A549 (cell line): ENCODE results near the gene LRCH1. TPM values are rescaled to one million over a fixed set of nuclear protein-coding genes. Genes with fewer than 3 reads are reported as not detected.
A peak's percentile ranks its signal among the peaks of the same experiment; 100 is the strongest.

ENCODE experiments used
- ATAC-seq, 2 experiments: fragments of 200-7000 bp in 1 of 2; fragments of >200 bp in 1 of 2; cut with Nextera tagmentation in 1 of 2; cut with Tn5 transposase in 1 of 2; 3 replicates each; pipeline versions ENCODE4 v1.8.0 to v1.9.1; 2018 to 2020; ENCODE audit warnings: mild to moderate bottlenecking in 1 of 2, moderate library complexity in 1 of 2
- CTCF ChIA-PET: fragments of 300-600 bp; sonication (Branson Sonifier 250); formaldehyde crosslinking; extraction: SDS; loops from one replicate; lab custom pipeline; 2021; ENCODE audit warnings: antibody characterized with exemption, inconsistent platforms; lab: Yijun Ruan, JAX
- POLR2A ChIA-PET: fragments of 350-600 bp; formaldehyde crosslinking; extraction: SDS; loops from one replicate; lab custom pipeline; 2021; ENCODE audit warnings: antibody characterized with exemption, inconsistent platforms; lab: Yijun Ruan, JAX
- DNase-seq, 2 experiments: peaks; one replicate each; pipeline versions ENCODE4 v3.0.0 to v3.0.0-alpha.2; 2011 to 2016; ENCODE audit warnings: low read depth in 1 of 2, low spot score in 1 of 2
- FAIRE-seq: peaks from 2 replicates; lab custom pipeline; 2011; peaks lifted over from hg19 to GRCh38; lab: Jason Lieb, UNC
- H3K27ac ChIP-seq, 2 experiments: fragments of >200 bp; sonication (Bioruptor Twin); formaldehyde crosslinking; 3 replicates each; pipeline ENCODE4 v1.5.1; 2016 to 2017
- H3K4me1 ChIP-seq: fragments of >200 bp; sonication (Bioruptor Twin); formaldehyde crosslinking; 3 replicates; pipeline ENCODE4 v1.6.1; 2016
- H3K4me2 ChIP-seq: fragments of >200 bp; sonication (Bioruptor Twin); formaldehyde crosslinking; 3 replicates; pipeline ENCODE4 v1.6.1; 2016
- H3K4me3 ChIP-seq: fragments of >200 bp; sonication (Bioruptor Twin); formaldehyde crosslinking; 3 replicates; pipeline ENCODE4 v1.5.1; 2016
- H3K9me3 ChIP-seq: fragments of >200 bp; sonication (Bioruptor Twin); formaldehyde crosslinking; 3 replicates; pipeline ENCODE4 v1.6.1; 2016
- BCL3 ChIP-seq: fragments of >200 bp; sonication (Bioruptor Twin); formaldehyde crosslinking; IDR thresholded peaks from 3 replicates; pipeline ENCODE4 v1.6.1; 2016
- CBX2 ChIP-seq: fragments of 200-600 bp; sonication (generic); IDR thresholded peaks from 2 replicates; pipeline ENCODE4 v1.6.1; 2016; ENCODE audit warnings: low read depth, mild to moderate bottlenecking, borderline replicate concordance
- EP300 ChIP-seq, 2 experiments: fragments of >200 bp; sonication (Bioruptor Twin); formaldehyde crosslinking; IDR thresholded peaks; 2 replicates in 1 of 2; 3 replicates in 1 of 2; pipeline ENCODE4 v1.6.1; 2016 to 2017
- ESRRA ChIP-seq: fragments of 150-350 bp; IDR thresholded peaks from 2 replicates; pipeline ENCODE4 v1.6.1; 2014; ENCODE audit warnings: mild to moderate bottlenecking, low read length, borderline replicate concordance
- HES2 ChIP-seq: fragments of >200 bp; sonication (Bioruptor Twin); formaldehyde crosslinking; IDR thresholded peaks from 2 replicates; pipeline ENCODE4 v1.6.1; 2016
- HOXA7 ChIP-seq: fragments of 250-450 bp; sonication (Bioruptor Pico); IDR thresholded peaks from 2 replicates; pipeline ENCODE4 v1.5.0; 2020; ENCODE audit warnings: mild to moderate bottlenecking, moderate library complexity
- JUN ChIP-seq, 2 experiments: fragments of >200 bp; sonication (Bioruptor Twin); formaldehyde crosslinking; IDR thresholded peaks; 2 replicates in 1 of 2; 3 replicates in 1 of 2; pipeline ENCODE4 v1.6.1; 2016 to 2017
- JUNB ChIP-seq: fragments of >200 bp; sonication (Bioruptor Twin); formaldehyde crosslinking; IDR thresholded peaks from 2 replicates; pipeline ENCODE4 v1.6.1; 2016
- MAX ChIP-seq: IDR thresholded peaks from 2 replicates; pipeline ENCODE4 v1.6.1; 2012
- MAZ ChIP-seq: fragments of 150-350 bp; IDR thresholded peaks from 2 replicates; pipeline ENCODE4 v1.6.1; 2014; ENCODE audit warnings: antibody characterized with exemption, low read depth, low read length, borderline replicate concordance
- NFE2L2 ChIP-seq: fragments of 150-350 bp; conservative IDR thresholded peaks from 2 replicates; pipeline ENCODE4 v1.6.1; 2014; ENCODE audit warnings: low read length
- NPAS2 ChIP-seq: fragments of 250-450 bp; sonication (Bioruptor Pico); IDR thresholded peaks from 2 replicates; pipeline ENCODE4 v1.8.0; 2022; ENCODE audit warnings: mild to moderate bottlenecking, moderate library complexity, borderline replicate concordance
- POLR2A ChIP-seq: IDR thresholded peaks from 2 replicates; pipeline ENCODE4 v1.6.1; 2012; ENCODE audit warnings: mild to moderate bottlenecking, low read length
- RAD21 ChIP-seq, 2 experiments: fragments of >200 bp in 1 of 2; sonication (Bioruptor Twin) in 1 of 2; formaldehyde crosslinking in 1 of 2; IDR thresholded peaks in 1 of 2; conservative IDR thresholded peaks in 1 of 2; 2 replicates in 1 of 2; 3 replicates in 1 of 2; pipeline ENCODE4 v1.6.1; 2012 to 2018; ENCODE audit warnings: inconsistent platforms in 1 of 2
- REST ChIP-seq: fragments of 200-600 bp; sonication (generic); IDR thresholded peaks from 2 replicates; pipeline ENCODE4 v1.6.1; 2016; ENCODE audit warnings: antibody characterized with exemption, mild to moderate bottlenecking, moderate library complexity
- RFX5 ChIP-seq: fragments of 450-650 bp; IDR thresholded peaks from 2 replicates; pipeline ENCODE4 v1.7.1; 2014; ENCODE audit warnings: antibody characterized with exemption, mild to moderate bottlenecking, moderate library complexity
- TP53 ChIP-seq: fragments of 250-450 bp; sonication (Bioruptor Pico); IDR thresholded peaks from 2 replicates; pipeline ENCODE4 v1.5.0; 2021; ENCODE audit warnings: mild to moderate bottlenecking, moderate library complexity
- ZFP36 ChIP-seq: fragments of 450-650 bp; IDR thresholded peaks from 2 replicates; pipeline ENCODE4 v1.6.1; 2014; ENCODE audit warnings: borderline replicate concordance; ENCODE audit not compliant: partially characterized antibody
- WGBS: methylation state at CpG from one replicate; pipeline ENCODE4 v1.1.6; 2017; ENCODE audit errors: missing lambda C conversion rate; 5-methylcytosine and 5-hydroxymethylcytosine counted together
- polyA plus RNA-seq, 4 experiments: library from polyadenylated mRNA; depleted of rRNA in 3 of 4; stranded (reverse); fragments of >200 nt; fragmentation: RNase III in 1 of 4; extraction: RNeasy Plus Mini Kit Qiagen cat#74134 plus additional on column Dnase treatment in 1 of 4; gene quantifications; 2 replicates in 3 of 4; 3 replicates in 1 of 4; pipeline ENCODE4 v1.2.3, GENCODE V29; 2011 to 2017

LRCH1 gene
- polyA plus RNA-seq, 2 of the 4 experiments (the other 2 are of a cell fraction), result 8.5 to 16.4 TPM

- ChIA-PET CTCF (interaction anchor here (0.6 kb wide), 1 partner anchor 43 kb away, joined by 3 read pairs; no protein-coding TSS in a partner anchor), POLR2A (no interaction called here)
- no peak for FAIRE-seq
- no peak for TF ChIP-seq EP300 (IDR thresholded peaks at IDR 0.05)
- no peak for TF ChIP-seq NFE2L2
- TF ChIP-seq HOXA7, result no peak
- TF ChIP-seq HES2, result no peak
- no peaks in the 10 kb centered on the region for H3K9me3 ChIP-seq
- peak in 1 of 2 experiments; percentile 28; a peak in 1 of 6 replicates for ATAC-seq
- no peak overlapping the region for H3K27ac ChIP-seq
- no peak overlapping the region for H3K4me3 ChIP-seq
- no peak for DNase-seq
- H3K4me2 ChIP-seq, result no peak overlapping the region
- WGBS, result 95% methylated on average over 4 of the region's 4 CpGs
- H3K4me1 ChIP-seq, result peaks cover 50% of the 10 kb centered on the region
These were observed 84.2 kb downstream of the LRCH1 start for GRCh38 chr13:46637213-46637612.

- no peak for DNase-seq
- ATAC-seq, result no peak
- no peak for TF ChIP-seq JUNB
- TF ChIP-seq TP53 (CRISPR knock-in tag), result no peak
- TF ChIP-seq POLR2A, result no peak
- no peak for TF ChIP-seq RFX5
- TF ChIP-seq JUN (IDR thresholded peaks at IDR 0.05), result no peak
- no peak for TF ChIP-seq CBX2
- TF ChIP-seq MAX, result no peak
- TF ChIP-seq ESRRA, result no peak
- TF ChIP-seq HES2, result no peak
- TF ChIP-seq BCL3, result no peak
- no peak for TF ChIP-seq REST
- TF ChIP-seq NPAS2 (CRISPR knock-in tag), result no peak
- H3K4me2 ChIP-seq, result no peak overlapping the region
- no peaks in the 10 kb centered on the region for H3K9me3 ChIP-seq
- 82% methylated on average over 2 of the region's 2 CpGs for WGBS
- ChIA-PET CTCF (no interaction called here), POLR2A (no interaction called here)
- FAIRE-seq, result no peak
- H3K4me3 ChIP-seq, result no peak overlapping the region
- no peak overlapping the region for H3K27ac ChIP-seq
- H3K4me1 ChIP-seq, result peaks cover 47% of the 10 kb centered on the region
These were observed 85.3 kb downstream of the LRCH1 start for GRCh38 chr13:46638262-46638661.

GRCh38 chr13:46639033-46639981, 86.3 kb downstream of the LRCH1 start:
- DNase-seq, result no peak
- H3K9me3 ChIP-seq, result no peaks in the 10 kb centered on the region
- no peak for ATAC-seq
- H3K4me2 ChIP-seq, result peak overlapping the region; percentile 23
- ChIA-PET CTCF (interaction anchor here (1.0 to 1.3 kb wide), 3 partner anchors 21 to 88 kb away, joined by 3 to 4 read pairs (median 3); no protein-coding TSS in a partner anchor), POLR2A (no interaction called here)
- FAIRE-seq, result no peak
- peak overlapping the region in 1 of 2 experiments; percentile 25; a peak in 1 of 6 replicates for H3K27ac ChIP-seq
- no peak overlapping the region for H3K4me3 ChIP-seq
- 81% methylated on average over 5 of the region's 5 CpGs for WGBS
- peaks cover 44% of the 10 kb centered on the region for H3K4me1 ChIP-seq
- no peak for TF ChIP-seq RFX5
- TF ChIP-seq ZFP36, result no peak
- TF ChIP-seq MAX, result no peak
- no peak for TF ChIP-seq JUN (IDR thresholded peaks at IDR 0.05)
- no peak for TF ChIP-seq MAZ
- TF ChIP-seq ESRRA, result no peak
- no peak for TF ChIP-seq RAD21 (conservative IDR thresholded peaks at IDR 0.05 in 1 of 2, IDR thresholded peaks at IDR 0.05 in 1 of 2)
- TF ChIP-seq, all 56 proteins: peak for 0
